Choroid plexus epithelial cell (primary cell): ENCODE data around the gene LRFN2.

Experiments
- DNase-seq: peaks from one replicate; pipeline ENCODE4 v3.0.0-alpha.2; 2010; ENCODE audit warnings: low read depth
- H3K4me3 ChIP-seq: 2 replicates; pipeline ENCODE4 v1.5.1; 2011; ENCODE audit warnings: low read depth, mild to moderate bottlenecking, control low read depth, low read length, moderate library complexity
- CTCF ChIP-seq: conservative IDR thresholded peaks from 2 replicates; pipeline ENCODE4 v1.5.1; 2011; ENCODE audit warnings: low read depth, mild to moderate bottlenecking, control low read depth, inconsistent platforms, low read length, moderate library complexity

The LRFN2 gene

DNA sequence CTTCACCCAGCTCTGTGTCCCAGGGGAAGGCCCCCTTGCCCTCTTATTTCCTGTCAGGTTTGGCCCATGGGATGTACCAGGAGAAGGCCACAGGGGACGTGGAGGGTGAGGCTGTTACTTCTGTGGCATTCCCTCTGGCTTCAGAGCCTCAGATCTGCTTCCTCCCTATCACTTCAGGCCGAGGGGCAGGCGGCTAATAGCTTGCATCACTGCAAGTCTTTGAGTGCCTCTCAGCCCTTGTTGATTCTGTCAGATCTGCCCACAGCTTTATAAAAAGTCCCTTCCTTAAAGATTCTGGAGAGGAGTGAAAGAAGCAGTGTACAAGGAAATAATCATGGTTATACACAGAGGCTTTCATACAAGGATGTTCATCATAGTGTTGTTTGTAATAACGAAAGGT, 86.9 kb downstream of the LRFN2 start:
- H3K4me3 ChIP-seq, result no peak overlapping the region
- no peak for DNase-seq
- no peak for TF ChIP-seq CTCF

- no peak for DNase-seq
- no peak overlapping the region for H3K4me3 ChIP-seq
- no peak for TF ChIP-seq CTCF
These were observed 87.9 kb downstream of the LRFN2 start for GRCh38 chr6:40499215-40499614.

GRCh38 chr6:40498148-40498547, 89.0 kb downstream of the LRFN2 start:
- no peak overlapping the region for H3K4me3 ChIP-seq
- DNase-seq, result no peak
- TF ChIP-seq CTCF, result no peak

DNA sequence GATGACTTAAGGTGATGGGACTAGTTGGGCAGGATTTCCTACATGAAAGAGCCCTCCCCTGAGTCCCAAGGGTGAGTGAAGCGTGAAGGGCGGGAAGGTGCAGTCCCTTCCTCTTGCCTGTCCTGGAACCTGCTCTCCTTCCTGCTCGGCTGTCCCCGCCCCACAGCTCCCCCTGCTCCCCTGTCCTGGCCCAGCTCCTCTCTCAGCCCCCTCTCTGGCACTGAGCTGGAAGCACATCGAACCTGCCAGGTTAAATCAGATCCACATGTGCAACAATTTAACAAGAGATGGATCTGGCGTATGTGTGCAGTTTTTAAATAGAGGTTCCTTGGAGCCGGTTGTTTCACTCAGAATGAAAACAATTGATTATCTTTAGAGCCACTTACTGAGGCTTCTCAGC, 95.0 kb downstream of the LRFN2 start:
- TF ChIP-seq CTCF, result no peak
- no peak for DNase-seq
- H3K4me3 ChIP-seq, result no peak overlapping the region

DNA sequence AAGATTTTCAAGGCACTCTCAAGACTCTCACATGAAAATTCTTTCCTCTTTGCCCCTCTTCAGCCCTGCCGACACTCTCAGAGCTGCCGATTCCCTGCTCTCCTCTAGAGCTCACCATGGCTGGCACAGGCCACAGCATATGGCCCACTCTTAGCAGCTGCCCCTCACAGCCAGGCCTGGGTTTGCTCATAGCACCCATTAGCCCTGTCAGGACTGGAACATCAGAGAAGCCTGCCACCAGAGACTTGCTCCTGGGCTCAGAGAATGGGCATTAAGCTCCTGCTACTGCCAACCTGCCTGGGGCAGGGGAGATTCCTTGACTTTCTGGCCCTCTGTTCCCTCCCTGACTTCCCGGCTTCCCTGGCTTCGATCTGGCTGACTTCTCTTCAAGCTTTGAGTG, 96.7 kb downstream of the LRFN2 start:
- no peak for DNase-seq
- no peak overlapping the region for H3K4me3 ChIP-seq
- TF ChIP-seq CTCF, result no peak

DNA sequence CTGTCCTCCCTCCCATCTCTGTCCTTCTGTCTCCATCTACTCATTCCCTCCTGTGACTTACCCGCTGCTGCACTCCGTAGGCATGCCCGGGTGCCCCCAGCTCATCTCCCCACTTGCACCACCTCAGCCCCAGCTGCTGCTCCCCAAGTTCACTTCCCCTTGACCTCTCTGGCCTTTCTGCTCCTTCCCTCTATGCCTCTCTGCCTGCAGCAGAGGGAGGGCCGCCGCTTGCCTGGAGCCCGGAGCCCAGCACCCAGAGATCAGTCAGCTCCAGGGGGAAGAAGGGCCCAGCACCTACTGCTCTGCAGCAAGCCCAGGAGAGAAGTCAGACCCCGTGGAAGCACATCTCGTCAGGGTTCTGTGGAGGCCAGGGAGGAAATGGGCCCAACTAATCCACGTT, 97.4 kb downstream of the LRFN2 start:
- TF ChIP-seq CTCF, result no peak
- no peak overlapping the region for H3K4me3 ChIP-seq
- no peak for DNase-seq

GRCh38 chr6:40486576-40486975, 100.6 kb downstream of the LRFN2 start:
- no peak for DNase-seq
- H3K4me3 ChIP-seq, result no peak overlapping the region
- TF ChIP-seq CTCF, result no peak
